ENCODE results near the gene DNMT3A. TPM values are rescaled to one million over a fixed set of nuclear protein-coding genes. Genes with fewer than 3 reads are reported as not detected.

DNMT3A gene
- total and polyA plus RNA-seq, 2 of the 8 experiments (the other 6 are each of a cell fraction or from before 2014, with no cell fraction given): 33.6 to 178 TPM

- TF ChIP-seq, protein P1, sequence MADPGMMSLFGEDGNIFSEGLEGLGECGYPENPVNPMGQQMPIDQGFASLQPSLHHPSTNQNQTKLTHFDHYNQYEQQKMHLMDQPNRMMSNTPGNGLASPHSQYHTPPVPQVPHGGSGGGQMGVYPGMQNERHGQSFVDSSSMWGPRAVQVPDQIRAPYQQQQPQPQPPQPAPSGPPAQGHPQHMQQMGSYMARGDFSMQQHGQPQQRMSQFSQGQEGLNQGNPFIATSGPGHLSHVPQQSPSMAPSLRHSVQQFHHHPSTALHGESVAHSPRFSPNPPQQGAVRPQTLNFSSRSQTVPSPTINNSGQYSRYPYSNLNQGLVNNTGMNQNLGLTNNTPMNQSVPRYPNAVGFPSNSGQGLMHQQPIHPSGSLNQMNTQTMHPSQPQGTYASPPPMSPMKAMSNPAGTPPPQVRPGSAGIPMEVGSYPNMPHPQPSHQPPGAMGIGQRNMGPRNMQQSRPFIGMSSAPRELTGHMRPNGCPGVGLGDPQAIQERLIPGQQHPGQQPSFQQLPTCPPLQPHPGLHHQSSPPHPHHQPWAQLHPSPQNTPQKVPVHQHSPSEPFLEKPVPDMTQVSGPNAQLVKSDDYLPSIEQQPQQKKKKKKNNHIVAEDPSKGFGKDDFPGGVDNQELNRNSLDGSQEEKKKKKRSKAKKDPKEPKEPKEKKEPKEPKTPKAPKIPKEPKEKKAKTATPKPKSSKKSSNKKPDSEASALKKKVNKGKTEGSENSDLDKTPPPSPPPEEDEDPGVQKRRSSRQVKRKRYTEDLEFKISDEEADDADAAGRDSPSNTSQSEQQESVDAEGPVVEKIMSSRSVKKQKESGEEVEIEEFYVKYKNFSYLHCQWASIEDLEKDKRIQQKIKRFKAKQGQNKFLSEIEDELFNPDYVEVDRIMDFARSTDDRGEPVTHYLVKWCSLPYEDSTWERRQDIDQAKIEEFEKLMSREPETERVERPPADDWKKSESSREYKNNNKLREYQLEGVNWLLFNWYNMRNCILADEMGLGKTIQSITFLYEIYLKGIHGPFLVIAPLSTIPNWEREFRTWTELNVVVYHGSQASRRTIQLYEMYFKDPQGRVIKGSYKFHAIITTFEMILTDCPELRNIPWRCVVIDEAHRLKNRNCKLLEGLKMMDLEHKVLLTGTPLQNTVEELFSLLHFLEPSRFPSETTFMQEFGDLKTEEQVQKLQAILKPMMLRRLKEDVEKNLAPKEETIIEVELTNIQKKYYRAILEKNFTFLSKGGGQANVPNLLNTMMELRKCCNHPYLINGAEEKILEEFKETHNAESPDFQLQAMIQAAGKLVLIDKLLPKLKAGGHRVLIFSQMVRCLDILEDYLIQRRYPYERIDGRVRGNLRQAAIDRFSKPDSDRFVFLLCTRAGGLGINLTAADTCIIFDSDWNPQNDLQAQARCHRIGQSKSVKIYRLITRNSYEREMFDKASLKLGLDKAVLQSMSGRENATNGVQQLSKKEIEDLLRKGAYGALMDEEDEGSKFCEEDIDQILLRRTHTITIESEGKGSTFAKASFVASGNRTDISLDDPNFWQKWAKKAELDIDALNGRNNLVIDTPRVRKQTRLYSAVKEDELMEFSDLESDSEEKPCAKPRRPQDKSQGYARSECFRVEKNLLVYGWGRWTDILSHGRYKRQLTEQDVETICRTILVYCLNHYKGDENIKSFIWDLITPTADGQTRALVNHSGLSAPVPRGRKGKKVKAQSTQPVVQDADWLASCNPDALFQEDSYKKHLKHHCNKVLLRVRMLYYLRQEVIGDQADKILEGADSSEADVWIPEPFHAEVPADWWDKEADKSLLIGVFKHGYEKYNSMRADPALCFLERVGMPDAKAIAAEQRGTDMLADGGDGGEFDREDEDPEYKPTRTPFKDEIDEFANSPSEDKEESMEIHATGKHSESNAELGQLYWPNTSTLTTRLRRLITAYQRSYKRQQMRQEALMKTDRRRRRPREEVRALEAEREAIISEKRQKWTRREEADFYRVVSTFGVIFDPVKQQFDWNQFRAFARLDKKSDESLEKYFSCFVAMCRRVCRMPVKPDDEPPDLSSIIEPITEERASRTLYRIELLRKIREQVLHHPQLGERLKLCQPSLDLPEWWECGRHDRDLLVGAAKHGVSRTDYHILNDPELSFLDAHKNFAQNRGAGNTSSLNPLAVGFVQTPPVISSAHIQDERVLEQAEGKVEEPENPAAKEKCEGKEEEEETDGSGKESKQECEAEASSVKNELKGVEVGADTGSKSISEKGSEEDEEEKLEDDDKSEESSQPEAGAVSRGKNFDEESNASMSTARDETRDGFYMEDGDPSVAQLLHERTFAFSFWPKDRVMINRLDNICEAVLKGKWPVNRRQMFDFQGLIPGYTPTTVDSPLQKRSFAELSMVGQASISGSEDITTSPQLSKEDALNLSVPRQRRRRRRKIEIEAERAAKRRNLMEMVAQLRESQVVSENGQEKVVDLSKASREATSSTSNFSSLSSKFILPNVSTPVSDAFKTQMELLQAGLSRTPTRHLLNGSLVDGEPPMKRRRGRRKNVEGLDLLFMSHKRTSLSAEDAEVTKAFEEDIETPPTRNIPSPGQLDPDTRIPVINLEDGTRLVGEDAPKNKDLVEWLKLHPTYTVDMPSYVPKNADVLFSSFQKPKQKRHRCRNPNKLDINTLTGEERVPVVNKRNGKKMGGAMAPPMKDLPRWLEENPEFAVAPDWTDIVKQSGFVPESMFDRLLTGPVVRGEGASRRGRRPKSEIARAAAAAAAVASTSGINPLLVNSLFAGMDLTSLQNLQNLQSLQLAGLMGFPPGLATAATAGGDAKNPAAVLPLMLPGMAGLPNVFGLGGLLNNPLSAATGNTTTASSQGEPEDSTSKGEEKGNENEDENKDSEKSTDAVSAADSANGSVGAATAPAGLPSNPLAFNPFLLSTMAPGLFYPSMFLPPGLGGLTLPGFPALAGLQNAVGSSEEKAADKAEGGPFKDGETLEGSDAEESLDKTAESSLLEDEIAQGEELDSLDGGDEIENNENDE (IDR thresholded peaks at IDR 0.05; ENCODE audit: insufficient replicate concordance, low read length): no peak
- no peak for TF ChIP-seq SIX5 (IDR thresholded peaks at IDR 0.05; ENCODE audit: low read depth, low read length)
These were observed 10.8 kb downstream of the DNMT3A start (continued) for GRCh38 chr2:25330937-25331336.
